Measurements from ENCODE around the gene PSME1. TPM values are rescaled to one million over a fixed set of nuclear protein-coding genes. Genes with fewer than 3 reads are reported as not detected.

PSME1 gene
- polyA plus RNA-seq, 1 donor from 2014 or later = 55.8 TPM

- Histone ChIP-seq H4K20me1 (ENCODE audit: insufficient read depth) (no peaks in the 10 kb centered on the region), H3K4me3 (ENCODE audit: low read length) (peak within 1 kb of the TSS; percentile 89), H3K79me2 (replicated peaks; ENCODE audit: insufficient read depth, low read length) (peaks cover 10% of the 10 kb centered on the region), H3F3A (ENCODE audit: insufficient read depth, low read length, poor library complexity, severe bottlenecking) (no peaks in the 10 kb centered on the region), H3K27me3 (ENCODE audit: insufficient read depth, low read depth, low read length) (no peaks in the 10 kb centered on the region), H3K27ac (ENCODE audit: low read length) (peak within 1 kb of the TSS; percentile 100), H3K9me3 (ENCODE audit: low read length) (no peaks in the 10 kb centered on the region), H2AFZ (ENCODE audit: low read depth, low read length) (peak within 1 kb of the TSS; percentile 99), H3K36me3 (ENCODE audit: insufficient read depth, low read length) (no peaks in the 10 kb centered on the region), H3K4me2 (ENCODE audit: low read length) (peak within 1 kb of the TSS; percentile 84), H3K9ac (ENCODE audit: low read length) (peak within 1 kb of the TSS; percentile 98), H3K9me2 (ENCODE audit: insufficient read depth, low read length) (no peaks in the 10 kb centered on the region)
- TF ChIP-seq POLR2AphosphoS5 (IDR thresholded peaks at IDR 0.05) (peak; percentile 87), SMC3 (conservative IDR thresholded peaks at IDR 0.05; ENCODE audit: poor library complexity) (no peak), EZH2 (IDR thresholded peaks at IDR 0.05; ENCODE audit: borderline replicate concordance, insufficient read depth, low read length, poor library complexity, severe bottlenecking) (no peak), EP300 (conservative IDR thresholded peaks at IDR 0.05; ENCODE audit: poor library complexity, severe bottlenecking) (peak; percentile 86), RAD21 (conservative IDR thresholded peaks at IDR 0.05) (no peak), TAF1 (IDR thresholded peaks at IDR 0.05; ENCODE audit: low read depth) (peak; percentile 28), MXI1 (conservative IDR thresholded peaks at IDR 0.05; ENCODE audit: poor library complexity, severe bottlenecking) (peak; percentile 92), REST (IDR thresholded peaks at IDR 0.05; ENCODE audit: borderline replicate concordance) (peak; percentile 6)
- TF ChIP-seq, protein P1, sequence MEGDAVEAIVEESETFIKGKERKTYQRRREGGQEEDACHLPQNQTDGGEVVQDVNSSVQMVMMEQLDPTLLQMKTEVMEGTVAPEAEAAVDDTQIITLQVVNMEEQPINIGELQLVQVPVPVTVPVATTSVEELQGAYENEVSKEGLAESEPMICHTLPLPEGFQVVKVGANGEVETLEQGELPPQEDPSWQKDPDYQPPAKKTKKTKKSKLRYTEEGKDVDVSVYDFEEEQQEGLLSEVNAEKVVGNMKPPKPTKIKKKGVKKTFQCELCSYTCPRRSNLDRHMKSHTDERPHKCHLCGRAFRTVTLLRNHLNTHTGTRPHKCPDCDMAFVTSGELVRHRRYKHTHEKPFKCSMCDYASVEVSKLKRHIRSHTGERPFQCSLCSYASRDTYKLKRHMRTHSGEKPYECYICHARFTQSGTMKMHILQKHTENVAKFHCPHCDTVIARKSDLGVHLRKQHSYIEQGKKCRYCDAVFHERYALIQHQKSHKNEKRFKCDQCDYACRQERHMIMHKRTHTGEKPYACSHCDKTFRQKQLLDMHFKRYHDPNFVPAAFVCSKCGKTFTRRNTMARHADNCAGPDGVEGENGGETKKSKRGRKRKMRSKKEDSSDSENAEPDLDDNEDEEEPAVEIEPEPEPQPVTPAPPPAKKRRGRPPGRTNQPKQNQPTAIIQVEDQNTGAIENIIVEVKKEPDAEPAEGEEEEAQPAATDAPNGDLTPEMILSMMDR (IDR thresholded peaks at IDR 0.05; ENCODE audit: poor library complexity, severe bottlenecking) = no peak
Observed at GRCh38 chr14:24114532-24115421, 21.2 kb upstream of the PSME1 start, which contains the start of the genes DCAF11 and NRL. DCAF11 (plus strand) TSS chr14:24114777; CDS start chr14:24115595, 818 bp downstream. NRL (minus strand) TSS chr14:24114949; CDS start chr14:24082848, 32,101 bp downstream.

DNA sequence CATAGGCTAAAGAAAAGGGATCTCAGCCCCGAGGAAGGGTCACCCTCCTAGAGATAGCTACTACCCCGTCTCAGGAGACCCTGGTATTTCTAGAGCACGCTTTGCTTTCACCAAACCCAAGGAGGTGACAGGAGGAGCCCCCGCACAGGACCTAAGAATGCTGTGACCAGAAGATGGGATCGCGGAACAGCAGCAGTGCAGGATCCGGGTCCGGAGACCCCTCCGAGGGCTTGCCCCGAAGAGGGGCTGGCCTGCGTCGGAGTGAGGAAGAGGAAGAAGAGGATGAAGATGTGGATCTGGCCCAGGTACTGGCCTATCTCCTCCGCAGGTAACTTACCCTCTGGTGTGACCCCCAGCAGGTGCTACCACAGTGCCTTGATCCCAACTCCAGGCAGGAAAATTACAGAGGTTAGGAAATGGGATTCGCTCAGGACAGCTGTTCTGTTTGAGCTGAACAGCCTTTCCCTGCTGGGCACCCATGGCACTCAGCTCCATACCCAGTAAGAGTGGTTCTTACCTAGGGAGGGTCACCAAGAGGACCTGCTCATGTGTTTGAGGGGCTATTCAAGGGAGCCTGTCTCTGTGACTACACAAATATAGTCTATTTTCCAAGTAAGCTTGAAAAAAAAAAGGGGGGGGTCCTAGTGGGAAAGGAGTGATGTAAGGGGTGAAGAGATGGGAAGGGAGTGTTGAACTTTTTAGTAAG, 20.4 kb upstream of the PSME1 start:
- H3K4me2 ChIP-seq (ENCODE audit: low read length) = peak overlapping the region; percentile 63
- H3K36me3 ChIP-seq (ENCODE audit: insufficient read depth, low read length) = no peaks in the 10 kb centered on the region
- H3K9me2 ChIP-seq (ENCODE audit: insufficient read depth, low read length) = no peaks in the 10 kb centered on the region
- peak overlapping the region; percentile 100 for H3K27ac ChIP-seq (ENCODE audit: low read length)
- H2AFZ ChIP-seq (ENCODE audit: low read depth, low read length) = peak overlapping the region; percentile 94
- peak overlapping the region; percentile 98 for H3K9ac ChIP-seq (ENCODE audit: low read length)
- H4K20me1 ChIP-seq (ENCODE audit: insufficient read depth) = no peaks in the 10 kb centered on the region
- H3K9me3 ChIP-seq (ENCODE audit: low read length) = no peaks in the 10 kb centered on the region
- peak overlapping the region; percentile 89 for H3K4me3 ChIP-seq (ENCODE audit: low read length)
- no peaks in the 10 kb centered on the region for H3K27me3 ChIP-seq (ENCODE audit: insufficient read depth, low read depth, low read length)
- TF ChIP-seq EP300 (conservative IDR thresholded peaks at IDR 0.05; ENCODE audit: poor library complexity, severe bottlenecking) (no peak), RAD21 (conservative IDR thresholded peaks at IDR 0.05) (peak; percentile 18), TAF1 (IDR thresholded peaks at IDR 0.05; ENCODE audit: low read depth) (no peak)
- TF ChIP-seq, protein P1 (IDR thresholded peaks at IDR 0.05; ENCODE audit: poor library complexity, severe bottlenecking) = no peak
- H3K79me2 ChIP-seq (replicated peaks; ENCODE audit: insufficient read depth, low read length) = peaks cover 10% of the 10 kb centered on the region
- H3F3A ChIP-seq (ENCODE audit: insufficient read depth, low read length, poor library complexity, severe bottlenecking) = no peaks in the 10 kb centered on the region

Data from neural cell (in vitro differentiated cells).